Activated naive CD4-positive, alpha-beta T cell (primary cell): ENCODE measurements around the gene KAT7.
A peak's percentile ranks its signal among the peaks of the same experiment; 100 is the strongest.

Source experiments
- DNase-seq, 4 experiments: peaks; one replicate each; lab custom pipeline; 2025; lab: John Stamatoyannopoulos, UW

Gene KAT7

GRCh38 chr17:49842846-49843245, 54.4 kb downstream of the KAT7 start:
- DNase-seq, result no peak

DNA sequence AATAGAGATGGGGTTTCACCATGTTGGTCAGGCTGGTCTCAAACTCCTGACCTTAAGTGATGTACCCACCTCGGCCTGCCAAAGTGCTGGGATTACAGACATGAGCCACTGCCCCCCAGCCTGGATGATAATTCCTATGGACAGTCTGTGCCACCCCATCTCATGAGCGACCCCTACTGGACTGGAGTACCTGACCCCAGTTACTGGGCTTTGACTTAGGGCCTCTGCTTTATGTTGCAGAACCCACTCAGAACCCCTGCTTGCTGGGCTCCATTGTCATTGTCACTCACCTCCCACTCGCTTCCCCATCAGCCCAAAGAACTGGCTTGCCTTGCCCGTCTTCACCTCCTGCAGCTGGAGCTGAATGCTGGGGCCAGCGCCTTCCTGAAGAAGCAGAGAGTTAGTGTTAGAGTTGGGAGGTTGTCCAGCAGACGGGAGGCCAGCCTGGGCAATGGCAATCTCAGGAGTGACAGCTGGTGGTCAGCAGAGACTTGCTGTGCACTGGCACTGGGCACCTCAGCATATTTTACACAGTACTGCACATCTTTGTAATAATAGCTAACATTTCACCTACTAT, 55.4 kb downstream of the KAT7 start:
- no peak for DNase-seq

DNA sequence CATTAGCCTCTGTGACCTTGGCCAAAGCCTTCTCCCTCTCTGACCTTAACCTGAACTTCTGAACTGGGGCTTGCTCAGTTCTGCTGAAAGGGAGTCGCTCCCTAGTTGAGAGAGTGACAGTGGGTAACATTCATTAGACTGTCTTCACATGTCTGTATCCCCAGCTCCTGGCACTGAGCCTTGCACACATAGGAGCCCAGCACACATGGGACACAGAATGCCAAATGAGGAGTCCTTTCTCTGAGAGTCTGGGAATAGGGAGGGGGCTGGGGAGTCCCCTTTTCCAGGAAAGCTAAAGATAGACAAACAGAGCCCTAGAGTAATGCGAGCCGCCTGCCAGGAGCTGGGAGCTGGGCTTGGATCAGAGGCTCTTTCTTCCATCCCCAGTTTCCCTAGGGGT, 56.8 kb downstream of the KAT7 start:
- no peak for DNase-seq

DNA sequence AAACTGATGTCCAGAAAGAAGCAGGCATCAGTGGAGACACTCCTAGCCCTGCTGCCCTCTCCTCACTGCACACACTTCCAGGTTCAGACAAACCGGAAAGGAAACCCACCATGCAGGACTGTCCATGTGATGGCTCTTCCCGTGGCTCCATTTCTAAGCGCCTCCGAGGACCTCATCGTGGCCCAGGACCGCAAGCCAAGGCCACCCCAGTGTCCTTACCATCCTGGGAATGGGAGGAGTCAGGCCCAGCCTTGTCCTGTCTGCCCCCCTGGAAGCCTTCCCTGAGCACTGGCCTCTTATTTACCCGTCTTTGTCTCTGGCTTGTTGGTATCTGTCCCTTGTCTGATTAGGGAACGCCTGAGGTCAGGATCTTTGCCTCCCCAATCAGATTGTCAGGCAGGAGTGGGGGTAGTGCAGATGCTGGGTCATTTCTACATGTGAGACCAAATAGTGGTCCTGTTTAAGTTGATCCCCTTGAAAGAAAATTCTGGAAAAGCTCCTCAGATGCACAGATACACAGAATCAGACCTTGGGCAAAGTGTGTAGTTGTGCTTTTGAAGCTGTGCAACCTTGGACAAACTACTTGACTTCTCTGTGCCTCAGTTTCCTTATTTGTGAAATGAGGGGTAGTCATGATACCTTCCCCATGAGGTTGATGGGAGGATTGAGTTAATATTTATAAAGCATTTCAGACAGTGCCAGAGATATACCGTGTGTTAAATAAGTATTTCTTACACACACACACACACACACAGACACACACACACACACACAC, 58.6 kb downstream of the KAT7 start:
- no peak for DNase-seq

- no peak for DNase-seq
These were observed 59.6 kb downstream of the KAT7 start, which contains the start of gene TAC4 for GRCh38 chr17:49848019-49848473. Gene TAC4 (minus strand): TSS chr17:49848069. CDS start chr17:49848017, 52 bp downstream.

DNA sequence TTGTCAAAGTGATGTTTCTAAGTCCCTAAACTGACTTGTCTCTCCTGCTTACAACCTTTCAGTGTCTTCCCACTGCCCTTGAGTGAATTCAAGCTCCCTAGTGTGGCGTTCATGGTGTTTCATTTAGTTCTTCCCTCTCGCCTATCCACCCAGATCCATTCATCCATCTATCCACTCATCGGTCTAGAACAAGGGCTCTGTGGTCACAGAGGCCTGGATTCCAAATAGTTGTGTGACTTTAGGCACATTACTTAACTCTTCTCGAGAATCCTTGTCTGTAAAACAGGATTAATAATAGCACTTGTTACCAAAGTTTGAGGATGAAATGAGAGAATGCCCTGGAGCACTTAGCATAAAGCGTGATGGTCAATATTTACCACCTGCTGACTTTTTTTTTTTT, 60.3 kb downstream of the KAT7 start:
- no peak for DNase-seq

GRCh38 chr17:49850218-49850610, 61.7 kb downstream of the KAT7 start:
- no peak for DNase-seq

GRCh38 chr17:49850772-49851386, 62.4 kb downstream of the KAT7 start:
- DNase-seq, result no peak

- peak; percentile 30 to 63 (median 58) for DNase-seq
These were observed 63.2 kb downstream of the KAT7 start for GRCh38 chr17:49851387-49852291.

GRCh38 chr17:49853470-49854015, 65.1 kb downstream of the KAT7 start:
- DNase-seq, result no peak

DNA sequence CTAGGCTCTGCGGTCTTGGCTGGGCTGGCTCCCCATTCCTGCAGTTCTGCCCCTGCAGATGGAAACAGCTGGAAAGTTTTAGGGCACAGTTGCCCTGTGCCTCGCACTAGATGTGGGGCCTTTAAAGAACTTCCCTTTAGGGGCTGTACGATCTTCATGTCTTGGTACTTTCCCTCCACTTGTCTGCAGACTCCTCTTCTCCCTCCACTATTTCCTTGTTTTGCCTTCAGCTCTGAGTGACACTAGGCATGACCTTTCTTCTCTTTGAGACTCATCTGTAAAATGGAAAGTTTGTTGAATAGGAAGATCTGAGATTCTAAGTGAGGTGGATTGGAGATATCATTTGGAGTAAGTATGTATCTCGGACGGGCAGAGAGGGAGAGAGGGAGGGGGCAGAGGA, 65.6 kb downstream of the KAT7 start:
- no peak for DNase-seq

- DNase-seq, result no peak
These were observed 70.3 kb downstream of the KAT7 start for GRCh38 chr17:49858796-49859195.

GRCh38 chr17:49859991-49860953, 71.8 kb downstream of the KAT7 start:
- no peak for DNase-seq

GRCh38 chr17:49861150-49861884, 72.8 kb downstream of the KAT7 start:
- DNase-seq, result peak in 3 of 4 experiments; percentile 4 to 43 (median 21)

- no peak for DNase-seq
These were observed 74.4 kb downstream of the KAT7 start for GRCh38 chr17:49862781-49863331.

GRCh38 chr17:49866019-49866380, 77.5 kb downstream of the KAT7 start:
- no peak for DNase-seq

DNA sequence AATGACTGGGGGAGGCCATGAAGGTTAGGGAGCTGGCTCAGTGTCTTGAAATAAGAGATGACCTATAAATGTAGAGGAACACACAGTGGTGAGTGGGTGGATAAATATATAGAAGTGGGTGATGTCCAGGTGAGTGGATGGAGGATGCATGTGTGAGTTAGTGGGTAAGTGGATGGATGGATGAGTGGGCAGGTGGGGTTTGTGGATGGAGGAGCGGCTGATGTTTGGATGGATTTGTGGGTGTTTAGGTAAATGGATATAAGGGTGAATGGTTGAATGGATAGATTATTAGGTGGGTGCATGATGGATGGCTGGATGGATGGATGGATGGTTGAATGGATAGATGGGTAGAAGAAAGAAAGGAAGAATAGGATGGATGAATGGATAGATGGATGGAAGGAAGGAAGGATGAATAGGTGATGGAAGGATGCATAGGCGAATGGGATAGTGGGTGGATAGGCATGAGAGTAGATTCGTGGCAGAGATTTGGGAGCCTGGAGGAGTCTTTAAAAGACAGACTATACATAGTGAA, 78.5 kb downstream of the KAT7 start:
- DNase-seq, result no peak

DNA sequence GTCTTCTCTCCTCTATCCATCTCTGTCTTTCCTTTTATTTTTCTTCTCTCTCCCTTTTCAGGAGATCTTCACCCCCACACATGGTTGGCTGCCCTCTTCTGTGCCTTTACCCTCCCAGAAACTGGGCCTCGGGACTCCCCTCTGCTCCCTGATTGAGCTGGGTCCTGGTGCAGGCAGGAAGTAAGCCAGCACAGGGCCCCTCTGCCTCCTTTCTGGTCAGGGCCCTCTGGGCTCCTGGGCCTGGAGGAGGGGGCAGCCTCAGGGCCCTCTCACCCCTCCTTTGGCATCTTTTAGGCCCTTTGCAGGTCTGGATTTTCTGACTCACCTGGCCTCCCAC, 80.5 kb downstream of the KAT7 start:
- DNase-seq, result no peak

- DNase-seq, result no peak
These were observed 81.8 kb downstream of the KAT7 start for GRCh38 chr17:49870298-49870697.

DNA sequence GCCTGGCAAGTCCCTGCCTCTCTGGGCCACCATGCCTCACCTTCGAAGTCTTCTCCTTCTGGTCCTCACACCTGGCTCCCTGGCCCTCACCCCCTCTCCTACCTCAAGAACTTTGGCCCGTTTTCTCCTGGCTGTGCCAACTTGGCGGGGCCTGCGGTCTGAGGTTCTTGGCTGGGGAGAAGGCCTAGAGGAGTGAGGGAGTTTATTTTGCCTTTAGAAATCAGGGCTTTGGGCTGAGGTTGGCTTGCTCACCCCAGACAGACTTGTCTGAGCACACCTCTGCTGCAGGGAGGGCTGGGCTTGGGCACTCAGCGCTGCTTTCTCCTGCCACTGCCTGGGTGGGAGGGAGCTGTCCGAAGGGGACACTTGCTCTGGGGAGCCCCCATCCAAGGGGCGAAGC, 82.7 kb downstream of the KAT7 start:
- DNase-seq, result no peak
